Motor neuron (in vitro differentiated cells): ENCODE results near the gene PICK1. TPM values are rescaled to one million over a fixed set of nuclear protein-coding genes. Genes with fewer than 3 reads are reported as not detected.

Experiments used
- ATAC-seq, 8 experiments: fragments of 200-7000 bp; cut with Tn5 transposase; replicated peaks in 6 of 8; 2 replicates each; pipeline ENCODE4 v1.8.0; 2021; ENCODE audit warnings: mild to moderate bottlenecking in 8 of 8, moderate library complexity in 8 of 8
- H3K27ac ChIP-seq, 2 donors: fragments of 250-450 bp; sonication (Bioruptor Pico); 2 replicates each; pipeline ENCODE4 v1.9.0; 2021; ENCODE audit warnings: antibody characterized with exemption in 2 of 2, mild to moderate bottlenecking in 2 of 2, moderate library complexity in 1 of 2
- H3K4me1 ChIP-seq, 2 donors: fragments of 250-450 bp; sonication (Bioruptor Pico); replicated peaks in 1 of 2; 2 replicates each; pipeline ENCODE4 v1.6.1; 2021; ENCODE audit warnings: antibody characterized with exemption in 2 of 2, mild to moderate bottlenecking in 2 of 2, moderate library complexity in 1 of 2
- H3K4me3 ChIP-seq, 5 donors: fragments of 250-450 bp; sonication (Bioruptor Pico); 2 replicates each; pipeline ENCODE4 v1.9.0; 2021; ENCODE audit warnings: antibody characterized with exemption in 5 of 5, mild to moderate bottlenecking in 5 of 5, moderate library complexity in 4 of 5
- WGBS, 10 experiments: fragments of 450-650 bp; shearing (Covaris generic); methylation state at CpG; one replicate each; pipeline ENCODE4 v1.0.0; 2022; 5-methylcytosine and 5-hydroxymethylcytosine counted together
- in situ Hi-C, 9 experiments: fragments of 400-800 bp; cut with MboI; loops; one replicate each; pipeline ENCODE4 v1.15.0; 2021; ENCODE audit warnings: low sequenced_read_pairs in 9 of 9, low pct_unique_long_range_greater_than_20kb in 2 of 9; ENCODE audit not compliant: unreplicated experiment in 9 of 9
- total RNA-seq, 8 experiments: library from RNA; unstranded; fragments of 300-600 nt; gene quantifications; 2 replicates each; pipeline versions ENCODE4 v1.2.3 to v1.2.4, GENCODE V29; 2022

PICK1 gene
- total RNA-seq, 8 experiments from 2014 or later, result 15.2 to 36.7 (median 24.7) TPM

DNA sequence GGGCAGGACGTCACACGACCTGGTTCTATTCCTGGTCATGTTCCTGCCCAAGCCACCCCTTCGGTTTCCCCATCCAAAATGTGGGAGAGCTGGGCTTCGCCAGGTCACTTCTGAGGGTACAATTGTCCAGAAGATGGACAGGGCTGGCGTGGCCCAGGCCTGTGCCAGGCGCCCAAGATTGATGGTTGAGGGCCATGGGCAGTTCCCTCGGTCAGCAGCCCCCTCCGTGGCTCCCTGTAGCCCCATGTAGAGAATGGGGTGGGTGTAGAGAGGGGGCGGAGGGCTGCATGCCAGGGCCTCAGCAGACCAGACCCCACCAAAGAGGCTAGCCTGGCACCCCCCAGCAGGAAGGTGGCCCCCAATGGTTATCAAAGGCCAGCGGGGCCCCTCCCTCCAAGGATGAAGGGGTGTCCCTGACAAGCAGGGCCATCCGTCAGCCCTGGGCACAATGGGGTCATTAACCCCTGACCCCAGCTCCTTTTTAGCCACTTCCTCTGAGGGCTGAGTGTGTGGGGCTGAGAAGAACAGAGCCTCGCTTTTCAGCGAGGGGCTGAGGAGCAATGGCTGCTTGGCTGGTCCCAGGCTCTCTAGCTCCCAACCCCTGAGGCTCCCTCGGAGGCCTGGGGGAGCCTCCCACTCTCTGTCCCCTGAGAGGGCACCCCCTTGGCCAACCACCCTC, 11.0 kb upstream of the PICK1 start:
- 18 to 100% (median 60%) methylated on average over 1 to 5 of the region's 14 CpGs; no CpG with 5 or more reads in 2 of the 10 experiments for WGBS, 10 experiments
- H3K27ac ChIP-seq, result no peak overlapping the region
- ATAC-seq, result peak in 5 of 8 experiments; percentile 17 to 26 (median 20)
- no peak overlapping the region for H3K4me3 ChIP-seq
- in situ Hi-C loops, result no loop called here
- peaks cover 2 to 9% of the 10 kb centered on the region in 2 donors for H3K4me1 ChIP-seq

DNA sequence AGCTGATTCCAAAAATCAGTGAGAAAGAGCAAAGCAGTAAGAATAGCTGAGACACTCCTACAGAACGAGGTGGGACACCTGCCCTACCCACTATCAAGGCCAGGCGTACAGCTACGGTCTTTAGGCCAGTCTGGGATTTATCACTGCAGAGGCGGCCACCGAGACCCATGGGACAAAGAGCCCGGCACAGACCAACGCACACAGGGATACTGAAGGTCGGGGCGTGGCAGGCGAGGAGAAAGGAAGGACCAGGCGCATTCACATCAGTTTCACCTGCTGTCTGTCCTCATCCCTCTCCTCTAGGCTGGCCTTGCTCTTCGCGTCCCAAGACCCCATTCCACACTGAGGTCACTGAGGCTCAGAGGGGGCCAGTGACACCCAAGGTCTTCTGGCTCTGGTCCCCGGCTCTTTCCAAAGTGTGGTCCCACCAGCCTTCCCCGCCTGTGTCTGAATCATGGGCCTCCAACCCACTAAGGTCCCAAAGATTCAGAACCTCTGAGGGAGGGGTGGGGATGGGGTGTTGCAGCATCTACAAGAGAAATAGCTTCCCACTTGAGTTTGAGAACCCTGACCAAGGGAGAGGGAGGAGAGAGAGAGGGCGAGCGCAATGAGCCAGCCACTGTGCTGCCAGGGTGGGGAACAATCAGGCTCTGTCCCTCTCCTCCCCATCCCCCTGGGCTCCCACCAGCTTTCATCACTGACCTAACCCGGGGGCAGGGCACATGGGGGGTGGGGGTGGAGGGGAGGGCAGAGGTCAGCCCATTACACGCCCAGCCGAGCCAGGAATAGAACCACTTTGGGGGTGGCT, 7.2 kb upstream of the PICK1 start:
- Histone ChIP-seq H3K4me3 (no peak overlapping the region), H3K27ac (no peak overlapping the region), H3K4me1 (peaks cover 2 to 9% of the 10 kb centered on the region in 2 donors)
- WGBS, 10 experiments, result 40 to 87% (median 76%) methylated on average over 1 to 8 of the region's 20 CpGs; no CpG with 5 or more reads in 4 of the 10 experiments
- in situ Hi-C loops, result loop anchor here in 5 of 9 experiments (25.0 kb wide), 2 partner anchors 512 to 537 kb away; partner anchors contain the start of gene DMC1 (in 3 of the 5)
- ATAC-seq, result no peak

DNA sequence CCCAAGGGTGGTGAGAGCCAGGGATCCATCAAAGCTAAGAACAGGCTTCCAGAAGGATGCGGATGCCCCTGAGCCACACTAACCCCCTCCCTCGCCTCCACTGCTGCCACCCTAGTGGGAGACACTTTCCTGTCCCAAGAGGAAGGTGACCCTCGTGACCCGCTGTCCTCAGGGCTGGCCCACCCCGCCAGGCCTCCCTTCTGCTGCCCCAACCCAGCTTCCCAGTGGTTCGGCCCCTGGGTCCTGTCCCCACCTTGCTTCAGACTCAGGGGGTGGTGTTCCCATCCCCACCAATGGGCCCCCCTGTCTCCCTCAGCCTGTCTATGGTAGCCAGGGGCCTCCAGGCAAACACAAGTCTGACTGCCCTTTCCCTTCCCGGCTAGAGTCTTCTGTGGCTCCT, 6.5 kb upstream of the PICK1 start:
- Histone ChIP-seq H3K27ac (no peak overlapping the region), H3K4me1 (peaks cover 2 to 9% of the 10 kb centered on the region in 2 donors), H3K4me3 (no peak overlapping the region)
- 100% methylated on average over 1 of the region's 7 CpGs; no CpG with 5 or more reads in 9 of the 10 experiments for WGBS, 10 experiments
- in situ Hi-C loops, result loop anchor here in 5 of 9 experiments (25.0 kb wide), 2 partner anchors 512 to 537 kb away; partner anchors contain the start of gene DMC1 (in 3 of the 5)
- no peak for ATAC-seq

DNA sequence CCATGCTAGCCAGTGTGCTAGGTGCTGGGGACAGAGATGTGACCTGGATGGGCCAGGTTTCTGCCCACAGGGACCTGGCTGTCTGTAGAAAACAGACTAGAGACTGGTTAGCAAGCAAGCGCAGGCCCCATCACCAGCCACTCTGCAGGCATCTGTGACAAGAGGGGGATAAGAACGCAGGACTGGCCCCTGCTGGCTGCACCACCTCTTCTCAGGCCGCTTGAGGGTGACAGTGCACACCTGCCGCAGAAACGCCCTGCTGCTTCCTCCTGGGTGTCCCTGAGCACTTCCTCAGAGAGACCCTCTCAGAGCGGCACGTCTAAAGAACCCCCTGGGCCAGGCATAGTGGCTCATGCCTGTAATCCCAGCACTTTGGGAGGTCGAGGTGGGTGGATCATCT, 5.9 kb upstream of the PICK1 start:
- Histone ChIP-seq H3K27ac (no peak overlapping the region), H3K4me3 (no peak overlapping the region), H3K4me1 (peaks cover 2 to 5% of the 10 kb centered on the region in 2 donors)
- in situ Hi-C loops, result loop anchor here in 5 of 9 experiments (25.0 kb wide), 2 partner anchors 511 to 536 kb away; partner anchors contain the start of gene DMC1 (in 3 of the 5)
- no peak for ATAC-seq
- WGBS, 10 experiments, result 0 to 93% (median 83%) methylated on average over 1 to 3 of the region's 8 CpGs; no CpG with 5 or more reads in 7 of the 10 experiments

DNA sequence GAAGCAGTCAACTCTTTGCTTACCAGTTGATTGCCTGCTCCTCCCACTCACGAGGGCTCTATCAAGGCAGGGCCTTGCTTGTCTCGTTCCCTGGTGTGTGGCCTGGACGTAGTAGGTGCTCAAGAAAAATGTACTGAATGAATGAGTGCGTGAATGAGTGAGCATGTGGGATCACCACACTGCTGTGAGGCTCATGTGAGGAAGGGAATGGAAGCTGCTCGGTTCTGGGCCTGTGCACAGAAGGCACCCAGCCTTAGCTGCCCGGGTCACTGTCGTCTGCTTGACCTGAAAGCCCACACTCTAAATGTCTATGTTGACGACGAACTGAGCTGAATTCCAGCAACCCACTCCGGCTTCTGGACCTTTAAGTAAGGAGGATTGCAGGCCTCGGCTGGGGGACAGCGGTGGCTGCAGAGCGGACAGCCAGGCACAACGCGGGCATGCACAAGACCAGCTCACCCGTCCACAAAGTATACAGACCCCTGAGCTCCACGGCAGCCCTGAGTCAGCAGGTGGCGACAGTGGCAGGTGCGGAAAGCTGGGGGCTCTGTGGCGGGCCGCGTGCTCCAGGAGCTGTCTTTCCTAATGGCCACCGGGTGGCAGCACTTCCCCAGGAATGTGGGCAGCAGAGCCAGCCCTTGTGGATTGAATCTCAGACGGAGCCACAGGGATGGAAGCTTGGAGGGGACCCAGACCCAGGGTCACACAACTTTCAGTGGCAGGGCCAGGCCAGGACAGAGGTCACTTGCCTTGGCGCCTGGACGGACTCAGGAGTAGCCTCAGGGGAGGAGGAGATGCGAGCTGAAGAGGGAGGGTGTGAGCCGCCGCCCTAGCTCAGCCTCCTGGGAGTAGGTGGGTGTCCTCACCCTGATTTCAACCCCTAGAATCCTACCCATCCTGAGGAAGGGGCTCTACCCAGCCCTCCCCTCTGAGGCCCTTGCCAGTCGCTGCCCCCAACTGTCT, 5.0 kb upstream of the PICK1 start:
- peak; percentile 58 to 78 (median 62) for ATAC-seq
- WGBS, 10 experiments, result 3 to 80% (median 32%) methylated on average over 1 to 11 of the region's 30 CpGs; no CpG with 5 or more reads in 2 of the 10 experiments
- Histone ChIP-seq H3K27ac (no peak overlapping the region), H3K4me3 (no peak overlapping the region), H3K4me1 (peaks cover 3 to 6% of the 10 kb centered on the region in 2 donors)
- in situ Hi-C loops, result loop anchor here in 5 of 9 experiments (25.0 kb wide), 2 partner anchors 510 to 535 kb away; partner anchors contain the start of gene DMC1 (in 3 of the 5)

DNA sequence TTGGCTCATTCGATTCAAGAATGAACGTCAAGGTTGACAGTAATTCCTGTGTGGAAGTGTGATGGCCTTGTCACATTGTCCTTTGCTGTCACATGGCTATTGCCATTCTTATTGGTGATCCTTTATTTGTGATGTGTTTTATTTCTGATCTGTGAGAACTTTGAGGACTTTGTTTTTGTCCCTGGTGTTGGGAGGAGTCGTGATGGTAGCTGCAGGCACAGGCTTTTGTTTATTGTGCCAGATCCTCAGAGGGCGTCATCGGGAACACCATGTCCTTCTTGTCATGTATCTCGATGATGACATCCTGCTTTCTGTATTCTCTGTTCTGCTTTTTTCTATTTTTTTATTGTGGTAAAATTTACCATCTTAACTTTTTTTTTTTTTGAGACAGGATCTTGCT, 5.6 kb downstream of the PICK1 start:
- H3K4me3 ChIP-seq, result no peak overlapping the region
- in situ Hi-C loops, result loop anchor here in 5 of 9 experiments (25.0 kb wide), 2 partner anchors 500 to 525 kb away; partner anchors contain the start of gene DMC1 (in 3 of the 5)
- ATAC-seq, result no peak
- H3K4me1 ChIP-seq, result peaks cover 11 to 13% of the 10 kb centered on the region in 2 donors
- H3K27ac ChIP-seq, result no peak overlapping the region
- WGBS, 10 experiments, result 17 to 100% (median 75%) methylated on average over 1 to 6 of the region's 6 CpGs

DNA sequence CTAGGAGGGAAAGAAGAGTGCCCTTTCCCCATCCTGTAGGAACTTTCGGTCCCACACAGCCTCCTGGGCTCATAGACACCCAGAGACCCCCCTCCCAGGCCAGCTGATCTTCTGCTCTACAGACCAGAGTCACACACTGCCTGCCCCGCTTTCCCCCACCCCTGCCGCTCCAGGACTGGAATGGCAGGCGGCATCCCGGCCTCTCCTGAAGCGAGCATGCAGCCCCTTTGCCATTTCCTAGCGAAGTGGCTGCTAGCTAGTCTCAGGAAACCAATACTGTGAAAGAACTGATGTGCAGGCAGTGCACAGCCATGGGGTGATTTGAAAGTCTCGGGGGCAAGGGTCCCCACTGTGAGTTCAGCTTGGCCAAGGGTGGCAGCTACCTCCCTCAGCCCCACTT, 8.3 kb downstream of the PICK1 start:
- 80 to 86% (median 84%) methylated on average over 1 to 4 of the region's 8 CpGs; no CpG with 5 or more reads in 6 of the 10 experiments for WGBS, 10 experiments
- in situ Hi-C loops, result loop anchor here in 5 of 9 experiments (25.0 kb wide), 2 partner anchors 497 to 522 kb away; partner anchors contain the start of gene DMC1 (in 3 of the 5)
- Histone ChIP-seq H3K4me1 (peaks cover 30% of the 10 kb centered on the region in 2 donors), H3K27ac (no peak overlapping the region), H3K4me3 (no peak overlapping the region)
- no peak for ATAC-seq

DNA sequence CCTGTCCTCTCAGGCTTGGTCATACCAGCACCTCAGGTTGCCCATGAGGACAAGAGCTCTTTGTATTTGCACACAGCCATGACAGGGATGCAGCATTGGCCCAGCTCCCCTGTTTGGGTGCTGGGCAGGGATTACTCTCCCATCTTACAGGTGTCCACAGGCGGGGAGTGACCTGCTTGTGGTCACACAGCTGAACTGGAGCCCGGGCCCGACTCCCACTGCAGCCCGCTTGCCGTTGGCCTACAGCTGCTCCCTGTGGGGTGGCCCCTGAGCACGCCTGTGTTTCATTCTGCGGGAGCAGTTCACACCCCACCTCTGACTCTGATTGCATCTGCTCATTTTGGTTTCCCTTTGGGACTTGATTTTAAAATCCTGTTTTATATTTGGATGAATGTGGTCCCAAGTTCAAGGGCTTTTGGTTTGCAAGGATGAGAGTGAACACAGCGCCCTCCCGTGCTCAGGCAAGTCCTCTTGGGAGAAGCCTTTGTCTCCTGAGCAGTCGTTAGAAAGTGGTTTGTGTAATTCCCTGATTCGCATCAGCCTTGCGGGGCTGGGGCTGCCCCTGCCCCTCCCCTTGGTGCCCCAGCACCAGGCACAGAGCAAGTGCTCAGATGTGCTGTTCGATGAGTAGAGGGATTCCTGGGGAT, 9.3 kb downstream of the PICK1 start:
- peak overlapping the region; percentile 70 to 78 for H3K27ac ChIP-seq
- 62 to 100% (median 90%) methylated on average over 1 to 5 of the region's 13 CpGs; no CpG with 5 or more reads in 5 of the 10 experiments for WGBS, 10 experiments
- ATAC-seq, result no peak
- peaks cover 33 to 34% of the 10 kb centered on the region in 2 donors for H3K4me1 ChIP-seq
- in situ Hi-C loops, result loop anchor here in 5 of 9 experiments (25.0 kb wide), 2 partner anchors 496 to 521 kb away; partner anchors contain the start of gene DMC1 (in 3 of the 5)
- no peak overlapping the region for H3K4me3 ChIP-seq

DNA sequence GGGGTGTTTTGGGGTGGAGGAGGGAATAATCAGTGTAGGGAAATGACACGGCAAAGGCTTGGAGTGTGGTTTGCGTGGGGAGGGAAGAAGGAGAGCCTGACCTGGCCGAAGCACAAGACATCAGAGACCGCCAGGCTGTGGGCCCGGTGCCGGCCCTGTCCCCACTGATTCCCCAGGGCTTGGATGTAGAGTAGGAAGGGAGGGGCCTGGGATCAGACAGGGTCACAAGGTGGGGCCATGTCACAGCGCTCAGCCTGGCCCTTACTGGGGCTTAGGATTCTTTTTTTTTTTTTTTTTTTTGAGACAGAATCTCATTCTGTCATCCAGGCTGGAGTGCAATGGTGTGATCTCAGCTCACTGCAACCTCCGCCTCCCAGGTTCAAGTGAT, 9.8 kb downstream of the PICK1 start:
- 20 to 93% methylated on average over 1 to 3 of the region's 8 CpGs; no CpG with 5 or more reads in 8 of the 10 experiments for WGBS, 10 experiments
- Histone ChIP-seq H3K4me3 (no peak overlapping the region), H3K27ac (peak overlapping the region; percentile 70 to 78), H3K4me1 (peaks cover 33 to 34% of the 10 kb centered on the region in 2 donors)
- in situ Hi-C loops, result loop anchor here in 5 of 9 experiments (25.0 kb wide), 2 partner anchors 495 to 520 kb away; partner anchors contain the start of gene DMC1 (in 3 of the 5)
- peak in 4 of 8 experiments; percentile 15 to 49 (median 38) for ATAC-seq

DNA sequence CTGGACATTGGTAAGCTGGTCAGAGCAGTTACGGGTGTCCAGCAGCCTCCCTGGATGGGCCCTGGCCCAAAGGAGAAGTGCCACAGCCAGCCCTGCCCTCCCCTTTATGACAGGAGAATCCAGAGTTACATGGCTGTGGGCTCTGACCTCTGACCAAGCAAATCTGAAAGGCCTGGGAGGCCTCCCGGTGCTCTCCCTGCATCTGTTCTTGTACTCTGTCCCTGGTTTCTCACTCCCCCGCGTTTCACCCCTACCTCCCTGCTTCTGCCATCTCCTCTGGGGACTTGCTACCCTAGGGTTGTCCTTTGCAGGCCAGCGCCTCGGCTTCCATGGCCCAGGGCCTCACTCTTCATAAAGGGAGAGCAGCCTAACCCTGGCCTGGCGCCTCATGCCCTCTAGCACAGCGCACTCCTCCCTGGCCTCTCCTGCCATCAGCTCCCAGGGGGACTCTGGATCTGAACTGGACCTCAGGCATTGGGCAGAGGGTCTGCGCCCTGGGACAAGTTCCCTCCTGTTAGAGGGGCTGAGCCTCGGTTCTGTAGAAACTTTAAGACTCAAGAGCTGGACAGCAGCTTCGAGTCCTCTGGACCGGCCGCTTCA, 10.7 kb downstream of the PICK1 start:
- Histone ChIP-seq H3K4me1 (peaks cover 33 to 34% of the 10 kb centered on the region in 2 donors), H3K4me3 (no peak overlapping the region), H3K27ac (peak overlapping the region; percentile 12 to 78)
- in situ Hi-C loops, result loop anchor here in 5 of 9 experiments (25.0 kb wide), 2 partner anchors 494 to 519 kb away; partner anchors contain the start of gene DMC1 (in 3 of the 5)
- 60 to 84% (median 74%) methylated on average over 2 to 6 of the region's 13 CpGs; no CpG with 5 or more reads in 5 of the 10 experiments for WGBS, 10 experiments
- ATAC-seq, result no peak
